IMR-90 (cell line): ENCODE data around the gene MAP4K1. TPM values are rescaled to one million over a fixed set of nuclear protein-coding genes. Genes with fewer than 3 reads are reported as not detected.
A peak's percentile ranks its signal among the peaks of the same experiment; 100 is the strongest.

Experiments
- ATAC-seq: fragments of 200-7000 bp; cut with Tn5 transposase; 2 replicates; pipeline ENCODE4 v1.9.1; 2020; ENCODE audit warnings: low read depth, mild to moderate bottlenecking, moderate library complexity
- BruUV-seq: library from RNA; stranded (reverse); fragments of 400-500 nt; replicated peaks from 2 replicates; lab custom pipeline; 2021; lab: Mats Ljungman, UMichigan
- CTCF ChIA-PET: fragments of 300-600 bp; formaldehyde crosslinking; extraction: SDS; loops from one replicate; lab custom pipeline; 2021; ENCODE audit warnings: antibody characterized with exemption; lab: Yijun Ruan, JAX
- POLR2A ChIA-PET: fragments of 300-600 bp; sonication (Branson Sonifier 250); formaldehyde crosslinking; loops from one replicate; lab custom pipeline; 2022; ENCODE audit warnings: antibody characterized with exemption; ENCODE audit not compliant: unreplicated experiment; lab: Charles Lee
- DNase-seq: peaks from one replicate; pipeline ENCODE4 v3.0.0; 2013
- H2AFZ ChIP-seq: replicated peaks from 2 replicates; pipeline ENCODE3; 2013; ENCODE audit warnings: low read length, mild to moderate bottlenecking; ENCODE audit not compliant: poor library complexity
- H2AK5ac ChIP-seq: 2 replicates; pipeline ENCODE4 v1.6.1; 2013; ENCODE audit warnings: low read depth, low read length, inconsistent platforms
- H2AK9ac ChIP-seq: replicated peaks from 2 replicates; pipeline ENCODE3; 2013; ENCODE audit warnings: mild to moderate bottlenecking, low read depth, low read length, moderate library complexity; ENCODE audit not compliant: poor library complexity
- H2BK120ac ChIP-seq: 2 replicates; pipeline ENCODE4 v1.6.1; 2013; ENCODE audit warnings: low read depth, low read length, inconsistent platforms
- H2BK15ac ChIP-seq: 3 replicates; pipeline ENCODE4 v1.6.1; 2013; ENCODE audit warnings: low read depth, low read length, inconsistent platforms
- H2BK20ac ChIP-seq: 2 replicates; pipeline ENCODE4 v1.6.1; 2013; ENCODE audit warnings: low read depth, mild to moderate bottlenecking, inconsistent platforms, low read length, moderate library complexity
- H2BK5ac ChIP-seq: 2 replicates; pipeline ENCODE4 v1.6.1; 2013; ENCODE audit warnings: mild to moderate bottlenecking, low read depth, low read length, inconsistent platforms; ENCODE audit not compliant: poor library complexity, severe bottlenecking
- H3K14ac ChIP-seq: replicated peaks from 2 replicates; pipeline ENCODE4 v1.6.1; 2013; ENCODE audit warnings: low read depth, low read length, inconsistent platforms
- H3K18ac ChIP-seq: 2 replicates; pipeline ENCODE4 v1.6.1; 2013; ENCODE audit warnings: low read depth, low read length, control low read depth
- H3K23ac ChIP-seq: 2 replicates; pipeline ENCODE4 v1.6.1; 2013; ENCODE audit warnings: low read depth, low read length, inconsistent platforms
- H3K27ac ChIP-seq: 2 replicates; pipeline ENCODE4 v1.5.1; 2013; ENCODE audit warnings: mild to moderate bottlenecking, control low read depth, low read length; ENCODE audit not compliant: insufficient read depth
- H3K27me3 ChIP-seq: 2 replicates; pipeline ENCODE4 v1.6.1; 2013; ENCODE audit warnings: low read length; ENCODE audit not compliant: control insufficient read depth, insufficient read depth
- H3K36me3 ChIP-seq: 2 replicates; pipeline ENCODE4 v1.6.1; 2013; ENCODE audit warnings: low read length, mixed read lengths; ENCODE audit not compliant: control insufficient read depth, insufficient read depth
- H3K4ac ChIP-seq: 2 replicates; pipeline ENCODE4 v1.6.1; 2013; ENCODE audit warnings: low read depth, low read length, inconsistent platforms
- H3K4me1 ChIP-seq: 2 replicates; pipeline ENCODE4 v1.6.1; 2013; ENCODE audit warnings: low read length, mixed read lengths; ENCODE audit not compliant: control insufficient read depth, insufficient read depth
- H3K4me2 ChIP-seq: 2 replicates; pipeline ENCODE4 v1.6.1; 2013; ENCODE audit warnings: low read depth, mild to moderate bottlenecking, control low read depth, low read length, moderate library complexity
- H3K4me3 ChIP-seq: 2 replicates; pipeline ENCODE4 v1.5.1; 2013; ENCODE audit warnings: low read depth, mild to moderate bottlenecking, control low read depth, low read length, moderate library complexity; ENCODE audit not compliant: insufficient read depth
- H3K56ac ChIP-seq: 2 replicates; pipeline ENCODE4 v1.6.1; 2013; ENCODE audit warnings: low read length, inconsistent platforms; ENCODE audit not compliant: insufficient read depth; ENCODE audit errors: extremely low read depth
- H3K79me1 ChIP-seq, 2 experiments: 2 replicates each; pipeline ENCODE4 v1.6.1; 2013; ENCODE audit warnings: low read length in 2 of 2, inconsistent platforms in 1 of 2, low read depth in 1 of 2
- H3K9ac ChIP-seq: 2 replicates; pipeline ENCODE4 v1.6.1; 2013; ENCODE audit warnings: low read depth, low read length, control low read depth
- H3K9me1 ChIP-seq: 2 replicates; pipeline ENCODE4 v1.6.1; 2013; ENCODE audit warnings: low read length, inconsistent platforms; ENCODE audit not compliant: insufficient read depth
- H3K9me3 ChIP-seq: 2 replicates; pipeline ENCODE4 v1.6.1; 2013; ENCODE audit warnings: low read length; ENCODE audit not compliant: control insufficient read depth, insufficient read depth
- H4K20me1 ChIP-seq: 2 replicates; pipeline ENCODE4 v1.6.1; 2013; ENCODE audit warnings: low read length, inconsistent platforms; ENCODE audit not compliant: insufficient read depth
- H4K5ac ChIP-seq: 2 replicates; pipeline ENCODE4 v1.6.1; 2013; ENCODE audit warnings: mild to moderate bottlenecking, low read depth, low read length, control low read depth
- H4K8ac ChIP-seq, 2 experiments: 2 replicates each; pipeline ENCODE4 v1.6.1; 2013; ENCODE audit warnings: low read depth in 2 of 2, low read length in 2 of 2, control low read depth in 1 of 2, inconsistent platforms in 1 of 2
- H4K91ac ChIP-seq: 2 replicates; pipeline ENCODE4 v1.6.1; 2013; ENCODE audit warnings: low read depth, low read length, inconsistent platforms; ENCODE audit not compliant: insufficient read depth
- BHLHE40 ChIP-seq: fragments of 150-350 bp; IDR thresholded peaks from 2 replicates; pipeline ENCODE4 v1.6.1; 2016; ENCODE audit warnings: mild to moderate bottlenecking, low read depth, low read length
- CEBPB ChIP-seq: IDR thresholded peaks from 2 replicates; pipeline ENCODE4 v1.6.1; 2012; ENCODE audit warnings: low read depth, low read length, improper control_type of control experiment
- ELK1 ChIP-seq: fragments of 150-350 bp; IDR thresholded peaks from 2 replicates; pipeline ENCODE4 v1.6.1; 2016; ENCODE audit warnings: low read depth, mild to moderate bottlenecking, low read length, moderate library complexity, borderline replicate concordance
- FOS ChIP-seq: fragments of 150-350 bp; IDR thresholded peaks from 2 replicates; pipeline ENCODE4 v1.6.1; 2016; ENCODE audit warnings: low read depth, low read length
- MAFK ChIP-seq: IDR thresholded peaks from 2 replicates; pipeline ENCODE4 v1.6.1; 2012; ENCODE audit warnings: low read depth, low read length, improper control_type of control experiment
- NFE2L2 ChIP-seq: fragments of 150-350 bp; IDR thresholded peaks from 2 replicates; pipeline ENCODE4 v1.6.1; 2016; ENCODE audit warnings: low read depth, mild to moderate bottlenecking, low read length
- RAD21 ChIP-seq: IDR thresholded peaks from 2 replicates; pipeline ENCODE4 v1.6.1; 2012; ENCODE audit warnings: low read length, improper control_type of control experiment
- RCOR1 ChIP-seq: IDR thresholded peaks from 2 replicates; pipeline ENCODE4 v1.6.1; 2012; ENCODE audit warnings: mild to moderate bottlenecking, low read length, improper control_type of control experiment; ENCODE audit not compliant: insufficient replicate concordance
- SMC3 ChIP-seq: fragments of 150-350 bp; IDR thresholded peaks from 2 replicates; pipeline ENCODE4 v1.6.1; 2016; ENCODE audit warnings: low read depth, mild to moderate bottlenecking, antibody characterized with exemption, low read length, moderate library complexity
- USF2 ChIP-seq: fragments of 150-350 bp; IDR thresholded peaks from 2 replicates; pipeline ENCODE4 v1.6.1; 2017; ENCODE audit warnings: mild to moderate bottlenecking, antibody characterized with exemption, low read length, low read depth
- WGBS, 2 experiments: methylation state at CpG; one replicate each; pipeline versions ENCODE4 v1.1.5 to v1.1.7; 2013; ENCODE audit warnings: missing lambda C conversion rate in 2 of 2; ENCODE audit not compliant: insufficient read length in 1 of 2; ENCODE audit errors: extremely low coverage in 2 of 2; 5-methylcytosine and 5-hydroxymethylcytosine counted together
- dilution Hi-C: fragments of 300-500 bp; cut with HindIII; formaldehyde crosslinking; loops from one replicate; pipeline ENCODE4 v1.14.3; 2018; ENCODE audit warnings: low sequenced_read_pairs; ENCODE audit not compliant: unreplicated experiment
- in situ Hi-C: fragments of 300-500 bp; cut with MboI; formaldehyde crosslinking; loops from 3 replicates; pipeline ENCODE4 v1.14.3; 2019; ENCODE audit warnings: low sequenced_read_pairs, inconsistent platforms, mixed read lengths
- intact Hi-C: fragments of 100-400 bp; cut with micrococcal nuclease; formaldehyde crosslinking; loops from 2 replicates; pipeline ENCODE4 v1.10.0; 2022
- polyA plus RNA-seq, 3 experiments: library from polyadenylated mRNA; depleted of rRNA; stranded (reverse); fragments of >200 nt; gene quantifications; 2 replicates each; pipeline ENCODE4 v1.2.3, GENCODE V29; 2012; ENCODE audit warnings: low replicate concordance in 1 of 3
- total RNA-seq: library from RNA; depleted of rRNA; stranded (reverse); fragments of >200 nt; gene quantifications from 2 replicates; pipeline ENCODE4 v1.2.3, GENCODE V29; 2012

MAP4K1 gene
- total and polyA plus RNA-seq, 2 of the 4 experiments (the other 2 are of a cell fraction): 0.22 TPM; not detected in 1

- ATAC-seq (no peak), DNase-seq (no peak)
- POLR2A ChIA-PET: no interaction called here
- H3K27me3 ChIP-seq: no peaks in the 10 kb centered on the region
- CTCF ChIA-PET: no interaction called here
- no peak overlapping the region for H2BK5ac ChIP-seq
- no peak overlapping the region for H2AK5ac ChIP-seq
- intact Hi-C loops: no loop called here
- no peak overlapping the region for H3K4me3 ChIP-seq
- H2AK9ac ChIP-seq: peak overlapping the region; percentile 61
- H4K8ac ChIP-seq: peak overlapping the region in 1 of 2 experiments; percentile 99; a peak in 1 of 4 replicates
- peaks cover 6% of the 10 kb centered on the region; the same call in 1 of the 2 replicates for H4K20me1 ChIP-seq
- TF ChIP-seq USF2 (no peak), NFE2L2 (no peak), RAD21 (no peak), MAFK (no peak), FOS (no peak), RCOR1 (no peak), BHLHE40 (no peak), CEBPB (no peak), ELK1 (no peak), SMC3 (no peak)
- no peak overlapping the region for H3K4me2 ChIP-seq
- no peak overlapping the region for H2BK120ac ChIP-seq
- H3K36me3 ChIP-seq: peaks cover 9% of the 10 kb centered on the region
- H3K79me1 ChIP-seq: peaks cover 13 to 29% of the 10 kb centered on the region in 2 experiments; a peak in 3 of 4 replicates
- H3K4me1 ChIP-seq: peaks cover 6% of the 10 kb centered on the region; the same call in 1 of the 2 replicates
- no peak overlapping the region for H3K4ac ChIP-seq
- no peak overlapping the region for H3K18ac ChIP-seq
- H2BK20ac ChIP-seq: no peak overlapping the region
- H3K14ac ChIP-seq: no peak overlapping the region
- H2AFZ ChIP-seq: peak overlapping the region; percentile 94
- no peak overlapping the region for H4K5ac ChIP-seq
- H3K23ac ChIP-seq: no peak overlapping the region
- H3K9me3 ChIP-seq: no peaks in the 10 kb centered on the region
- WGBS, 2 experiments: 100% methylated on average over 1 of the region's 9 CpGs; no CpG with 5 or more reads in 1 of the 2 experiments
- no TSS peak for BruUV-seq
- no peak overlapping the region for H3K9ac ChIP-seq
- no peak overlapping the region for H3K56ac ChIP-seq
- H2BK15ac ChIP-seq: no peak overlapping the region
- no peak overlapping the region for H3K27ac ChIP-seq
- dilution Hi-C loops: no loop called here
- H3K9me1 ChIP-seq: peaks cover 7% of the 10 kb centered on the region
- in situ Hi-C loops: no loop called here
- no peak overlapping the region for H4K91ac ChIP-seq
Observed at GRCh38 chr19:38617283-38617763, 430 bp downstream of the MAP4K1 start.
